BE2C (cell line): ENCODE data around the gene SHB.

Experiments used
- DNase-seq: peaks from one replicate; pipeline ENCODE4 v3.0.0-alpha.2; 2020
- H3K27me3 ChIP-seq: fragments of 250-450 bp; sonication (Bioruptor Pico); 2 replicates; pipeline ENCODE4 v1.5.1; 2020; ENCODE audit warnings: mild to moderate bottlenecking
- H3K36me3 ChIP-seq: fragments of 250-450 bp; sonication (Bioruptor Pico); 2 replicates; pipeline ENCODE4 v1.5.1; 2020; ENCODE audit warnings: mild to moderate bottlenecking
- H3K4me1 ChIP-seq: fragments of 250-450 bp; sonication (Bioruptor Pico); 2 replicates; pipeline ENCODE4 v1.5.1; 2020
- H3K4me3 ChIP-seq: 2 replicates; pipeline ENCODE4 v1.5.1; 2011; ENCODE audit warnings: low read depth, low read length
- H3K9me3 ChIP-seq: fragments of 250-450 bp; sonication (Bioruptor Pico); 2 replicates; pipeline ENCODE4 v1.5.1; 2020
- TF ChIP-seq, protein P1 (sequence below): IDR thresholded peaks from 2 replicates; pipeline ENCODE4 v1.5.1; 2012; ENCODE audit warnings: mild to moderate bottlenecking, low read depth, low read length

The SHB gene

DNA sequence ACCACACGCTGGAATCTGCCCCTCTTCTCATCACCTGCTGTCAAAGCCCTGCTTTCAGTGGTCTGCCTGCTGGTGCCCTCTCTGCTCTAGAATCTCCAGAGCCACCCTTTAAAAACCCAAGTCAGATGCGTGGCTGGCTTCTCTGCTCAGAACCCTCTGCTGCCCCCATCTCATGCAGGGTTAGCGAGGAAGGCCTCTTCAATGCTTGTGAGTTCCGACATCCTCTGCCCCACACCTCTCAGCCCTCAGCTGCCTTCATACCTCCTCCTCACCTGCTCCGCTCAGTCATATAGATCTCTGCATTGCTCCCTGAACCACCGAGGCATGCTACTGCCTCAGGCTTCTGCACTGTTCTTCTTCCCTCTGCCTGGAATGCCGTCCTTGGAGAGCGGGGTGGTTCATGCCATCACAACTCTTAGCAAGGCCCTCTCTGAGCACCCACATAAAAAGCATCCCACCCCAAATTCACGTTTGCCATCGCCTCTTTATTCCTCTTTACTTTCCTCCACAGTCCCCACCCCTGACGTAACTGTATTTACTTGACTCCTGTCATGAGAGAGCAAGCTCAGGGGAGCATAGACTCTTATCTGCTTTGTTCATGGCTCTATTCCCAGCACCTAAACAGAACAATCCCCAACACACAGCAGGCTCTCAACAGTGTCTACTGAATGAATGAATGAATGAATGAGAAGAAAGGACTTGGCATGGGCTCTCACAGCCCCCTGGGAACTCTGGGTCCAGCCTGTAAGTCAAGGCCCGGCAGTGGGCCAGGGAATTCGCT, 10.4 kb downstream of the SHB start:
- no peaks in the 10 kb centered on the region for H3K36me3 ChIP-seq
- no peaks in the 10 kb centered on the region for H3K9me3 ChIP-seq
- no peaks in the 10 kb centered on the region for H3K27me3 ChIP-seq
- H3K4me1 ChIP-seq = peaks cover 26% of the 10 kb centered on the region
- H3K4me3 ChIP-seq = no peak overlapping the region
- TF ChIP-seq, protein P1, sequence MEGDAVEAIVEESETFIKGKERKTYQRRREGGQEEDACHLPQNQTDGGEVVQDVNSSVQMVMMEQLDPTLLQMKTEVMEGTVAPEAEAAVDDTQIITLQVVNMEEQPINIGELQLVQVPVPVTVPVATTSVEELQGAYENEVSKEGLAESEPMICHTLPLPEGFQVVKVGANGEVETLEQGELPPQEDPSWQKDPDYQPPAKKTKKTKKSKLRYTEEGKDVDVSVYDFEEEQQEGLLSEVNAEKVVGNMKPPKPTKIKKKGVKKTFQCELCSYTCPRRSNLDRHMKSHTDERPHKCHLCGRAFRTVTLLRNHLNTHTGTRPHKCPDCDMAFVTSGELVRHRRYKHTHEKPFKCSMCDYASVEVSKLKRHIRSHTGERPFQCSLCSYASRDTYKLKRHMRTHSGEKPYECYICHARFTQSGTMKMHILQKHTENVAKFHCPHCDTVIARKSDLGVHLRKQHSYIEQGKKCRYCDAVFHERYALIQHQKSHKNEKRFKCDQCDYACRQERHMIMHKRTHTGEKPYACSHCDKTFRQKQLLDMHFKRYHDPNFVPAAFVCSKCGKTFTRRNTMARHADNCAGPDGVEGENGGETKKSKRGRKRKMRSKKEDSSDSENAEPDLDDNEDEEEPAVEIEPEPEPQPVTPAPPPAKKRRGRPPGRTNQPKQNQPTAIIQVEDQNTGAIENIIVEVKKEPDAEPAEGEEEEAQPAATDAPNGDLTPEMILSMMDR = no peak
- no peak for DNase-seq

DNA sequence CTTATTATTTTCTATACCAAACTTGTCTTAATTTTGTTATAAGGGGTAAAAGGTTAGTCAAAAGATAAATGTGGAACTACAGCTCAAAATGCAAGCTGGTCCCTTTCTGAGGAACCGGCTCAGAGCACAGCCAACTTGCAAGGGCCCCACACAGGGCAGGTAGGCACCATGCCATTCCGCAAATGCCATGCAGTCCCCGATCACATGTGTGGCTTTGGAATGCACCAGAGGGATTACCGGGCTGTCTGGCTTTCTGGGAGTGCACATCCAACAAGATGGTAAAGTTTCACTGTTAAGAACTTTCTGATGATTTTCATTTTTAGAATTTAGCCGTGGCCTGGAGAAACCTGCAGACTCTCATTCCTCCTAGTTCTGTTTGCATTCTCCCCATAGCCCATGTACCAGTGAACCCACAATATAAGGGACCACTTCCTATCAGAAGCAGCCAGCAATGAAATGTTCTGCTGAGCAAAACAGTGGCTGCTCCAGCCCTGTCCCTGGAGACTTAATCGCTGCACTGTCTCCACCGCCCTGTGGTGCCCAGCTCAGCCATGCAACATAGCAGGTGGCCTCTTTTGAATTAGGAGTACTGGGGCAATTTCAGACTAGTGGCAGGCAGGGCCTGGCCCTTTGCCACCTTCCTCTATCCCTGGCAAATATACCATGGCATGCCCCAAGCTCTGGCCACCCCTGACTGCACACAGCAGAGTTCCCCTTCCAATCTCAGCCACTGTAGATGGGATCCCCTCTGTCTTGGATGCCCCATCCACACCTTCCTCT, 11.4 kb downstream of the SHB start:
- H3K9me3 ChIP-seq = no peaks in the 10 kb centered on the region
- H3K4me3 ChIP-seq = no peak overlapping the region
- no peaks in the 10 kb centered on the region for H3K27me3 ChIP-seq
- TF ChIP-seq, protein P1 = no peak
- H3K4me1 ChIP-seq = peaks cover 21% of the 10 kb centered on the region
- peak; percentile 64 for DNase-seq
- H3K36me3 ChIP-seq = no peaks in the 10 kb centered on the region

DNA sequence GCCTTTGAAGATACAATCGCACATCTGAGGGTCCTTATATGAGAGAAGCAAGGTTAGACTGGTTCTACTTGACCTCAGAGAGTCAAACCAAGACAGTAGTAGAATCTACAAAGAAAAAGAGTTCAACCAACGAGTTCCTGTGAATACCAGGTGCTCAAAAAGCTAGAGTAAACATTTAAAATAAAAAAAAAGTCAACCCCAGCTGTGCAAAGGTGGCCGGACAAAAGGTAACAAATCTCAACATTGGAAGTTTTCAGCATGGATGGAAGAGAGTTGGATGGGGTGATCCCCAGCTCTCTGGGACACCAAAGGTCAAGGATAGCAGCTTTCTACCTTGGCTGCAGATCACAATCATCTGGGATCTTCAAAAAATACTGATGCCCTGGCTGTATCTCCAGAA, 14.4 kb downstream of the SHB start:
- H3K4me3 ChIP-seq = no peak overlapping the region
- DNase-seq = no peak
- TF ChIP-seq, protein P1 = no peak
- H3K9me3 ChIP-seq = no peaks in the 10 kb centered on the region
- no peaks in the 10 kb centered on the region for H3K36me3 ChIP-seq
- no peaks in the 10 kb centered on the region for H3K27me3 ChIP-seq
- peaks cover 8% of the 10 kb centered on the region for H3K4me1 ChIP-seq

DNA sequence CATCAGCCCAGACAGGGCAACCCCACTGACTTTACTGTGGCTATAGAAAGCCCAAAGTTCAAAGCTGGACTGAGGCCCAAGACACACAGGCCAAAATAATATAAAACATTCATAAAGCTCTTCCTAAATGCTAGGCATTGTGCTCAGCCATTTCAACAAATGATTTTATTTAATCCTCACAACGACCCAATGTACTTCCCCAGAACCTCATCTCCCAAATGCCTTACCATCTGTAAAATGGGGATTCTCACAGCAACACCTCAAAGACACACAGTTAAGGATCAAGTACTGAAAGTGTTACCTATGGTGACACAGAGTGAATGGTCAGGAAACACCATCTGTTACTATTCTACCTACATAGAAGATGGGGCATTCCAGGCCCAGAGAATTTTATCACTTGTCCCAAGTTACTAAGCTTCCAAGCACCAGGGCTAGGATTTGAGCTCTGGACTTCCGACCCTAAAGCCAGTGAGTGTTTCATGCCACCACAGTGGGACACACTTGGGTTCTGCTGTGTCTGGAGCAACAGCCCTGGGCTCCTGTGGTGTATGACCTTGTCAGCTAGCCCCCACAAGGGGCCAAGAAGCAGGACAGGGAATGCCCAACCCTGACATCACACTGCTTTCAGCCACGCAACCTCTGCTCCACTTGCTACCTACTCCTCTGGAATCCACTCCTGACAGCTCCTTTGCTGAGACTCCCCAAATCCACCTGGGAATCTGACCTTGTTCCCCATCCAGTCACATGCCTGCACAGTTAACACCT, 15.1 kb downstream of the SHB start:
- Histone ChIP-seq H3K9me3 (no peaks in the 10 kb centered on the region), H3K27me3 (no peaks in the 10 kb centered on the region), H3K4me3 (no peak overlapping the region), H3K36me3 (no peaks in the 10 kb centered on the region), H3K4me1 (peaks cover 8% of the 10 kb centered on the region)
- no peak for DNase-seq
- TF ChIP-seq, protein P1 = no peak

DNA sequence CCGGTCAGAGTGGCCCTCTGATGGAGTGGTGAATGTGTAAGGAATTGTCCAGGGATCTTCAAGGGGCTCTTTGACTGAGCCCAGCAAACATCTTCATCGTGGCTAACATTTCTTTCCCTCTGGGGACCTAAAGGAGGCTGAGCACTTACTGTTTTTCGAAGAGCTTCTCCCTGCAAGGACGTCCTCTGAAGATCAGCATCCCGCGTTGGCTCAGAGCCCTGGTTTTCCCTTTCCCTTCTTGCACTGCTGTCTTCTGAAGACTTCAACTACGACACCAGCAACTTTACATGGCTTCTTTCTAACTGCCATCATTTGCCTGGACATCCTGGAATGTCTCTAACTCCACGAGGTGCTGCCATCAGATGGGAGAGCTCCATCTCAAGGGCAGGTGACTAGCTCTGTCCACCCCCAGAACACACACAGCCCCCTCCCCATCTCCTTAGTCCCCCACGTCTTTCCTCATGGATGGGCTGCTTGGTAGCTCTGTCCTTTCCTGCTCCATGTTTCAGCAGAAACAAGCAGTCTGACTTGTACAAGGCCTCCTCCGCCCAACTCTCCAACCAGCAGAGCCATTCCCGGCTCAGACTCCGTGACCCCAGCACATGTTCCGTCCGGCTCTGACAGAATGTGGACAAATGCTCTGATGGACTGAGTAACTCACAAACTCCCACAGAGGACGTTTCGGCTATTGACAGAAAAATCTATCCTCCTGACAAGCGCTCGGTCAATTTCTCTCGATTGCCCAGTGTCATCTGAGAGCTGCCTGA, 17.1 kb downstream of the SHB start:
- no peak overlapping the region for H3K4me3 ChIP-seq
- no peaks in the 10 kb centered on the region for H3K4me1 ChIP-seq
- no peaks in the 10 kb centered on the region for H3K36me3 ChIP-seq
- H3K27me3 ChIP-seq = no peaks in the 10 kb centered on the region
- TF ChIP-seq, protein P1 = no peak
- no peak for DNase-seq
- no peaks in the 10 kb centered on the region for H3K9me3 ChIP-seq
